Activated B cell treated with CpG ODN at 0.5 μM for 24 hours (primary cell): ENCODE data around the gene YBX3. TPM values are rescaled to one million over a fixed set of nuclear protein-coding genes. Genes with fewer than 3 reads are reported as not detected.

Experiments used
- ATAC-seq: fragments of 200-7000 bp; cut with Tn5 transposase; one replicate; pipeline ENCODE4 v1.10.0; 2021; ENCODE audit warnings: low read depth, mild to moderate bottlenecking, moderate library complexity
- CTCF ChIA-PET: fragments of 350-600 bp; sonication (Branson Sonifier 250); formaldehyde crosslinking; loops from one replicate; lab custom pipeline; 2021; ENCODE audit warnings: antibody characterized with exemption; lab: Charles Lee
- POLR2A ChIA-PET: fragments of 350-600 bp; sonication (Branson Sonifier 250); formaldehyde crosslinking; loops from one replicate; lab custom pipeline; 2021; ENCODE audit warnings: antibody characterized with exemption; lab: Charles Lee
- DNase-seq: peaks from one replicate; pipeline ENCODE4 v3.0.0; 2022
- H3K27ac Mint-ChIP-seq: one replicate; pipeline ENCODE4 v1.8.0; 2020; ENCODE audit warnings: mixed read lengths
- H3K27me3 Mint-ChIP-seq: one replicate; pipeline ENCODE4 v1.8.0; 2021; ENCODE audit warnings: mixed read lengths
- H3K36me3 Mint-ChIP-seq: one replicate; pipeline ENCODE4 v1.8.0; 2021; ENCODE audit warnings: low read depth, mixed read lengths
- H3K4me1 Mint-ChIP-seq: one replicate; pipeline ENCODE4 v1.8.0; 2021; ENCODE audit warnings: mixed read lengths
- H3K4me3 Mint-ChIP-seq: one replicate; pipeline ENCODE4 v1.8.0; 2020; ENCODE audit warnings: mild to moderate bottlenecking, mixed read lengths
- H3K9me3 Mint-ChIP-seq: one replicate; pipeline ENCODE4 v1.8.0; 2020; ENCODE audit warnings: mixed read lengths
- intact Hi-C: fragments of 100-400 bp; cut with micrococcal nuclease; formaldehyde crosslinking; loops from one replicate; pipeline ENCODE4 v1.15.1; 2024
- total RNA-seq: library from RNA; stranded (reverse); gene quantifications from 2 replicates; pipeline ENCODE4 v1.2.3, GENCODE V29; 2022
- TF ChIP-seq, protein P1 (sequence below): fragments of 200-600 bp; IDR thresholded peaks from one replicate; pipeline ENCODE4 v1.8.0; 2022; ENCODE audit warnings: antibody characterized with exemption, mild to moderate bottlenecking

YBX3 gene
- total RNA-seq, 1 donor from 2014 or later, result 50.3 TPM

DNA sequence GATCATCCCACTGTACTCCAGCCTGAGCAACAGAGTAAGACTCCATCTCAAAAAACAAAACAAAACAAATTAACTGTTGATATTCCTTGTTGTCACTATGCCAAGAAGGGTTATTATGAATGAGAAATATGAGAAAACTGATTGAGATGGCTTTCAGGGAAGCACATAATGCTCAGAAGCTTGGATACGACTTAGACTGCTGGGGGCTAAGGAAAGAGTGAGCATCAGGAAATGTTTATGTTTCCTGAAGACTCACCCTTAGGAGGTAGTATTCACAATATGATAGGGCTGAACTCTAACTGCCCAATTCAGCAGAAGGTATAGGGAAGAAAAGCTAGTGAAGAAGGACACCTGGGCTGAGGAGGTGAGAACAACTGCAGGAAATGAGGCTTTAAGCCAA lies 55.5 kb downstream of the YBX3 start:
- H3K9me3 Mint-ChIP-seq, result no peaks in the 10 kb centered on the region
- DNase-seq (no peak), ATAC-seq (no peak)
- H3K27me3 Mint-ChIP-seq, result peaks cover 7% of the 10 kb centered on the region
- no peak overlapping the region for H3K27ac Mint-ChIP-seq
- no peaks in the 10 kb centered on the region for H3K36me3 Mint-ChIP-seq
- H3K4me1 Mint-ChIP-seq, result peaks cover 8% of the 10 kb centered on the region
- intact Hi-C loops, result no loop called here
- ChIA-PET CTCF (no interaction called here), POLR2A (no interaction called here)
- no peak overlapping the region for H3K4me3 Mint-ChIP-seq
- TF ChIP-seq, protein P1, sequence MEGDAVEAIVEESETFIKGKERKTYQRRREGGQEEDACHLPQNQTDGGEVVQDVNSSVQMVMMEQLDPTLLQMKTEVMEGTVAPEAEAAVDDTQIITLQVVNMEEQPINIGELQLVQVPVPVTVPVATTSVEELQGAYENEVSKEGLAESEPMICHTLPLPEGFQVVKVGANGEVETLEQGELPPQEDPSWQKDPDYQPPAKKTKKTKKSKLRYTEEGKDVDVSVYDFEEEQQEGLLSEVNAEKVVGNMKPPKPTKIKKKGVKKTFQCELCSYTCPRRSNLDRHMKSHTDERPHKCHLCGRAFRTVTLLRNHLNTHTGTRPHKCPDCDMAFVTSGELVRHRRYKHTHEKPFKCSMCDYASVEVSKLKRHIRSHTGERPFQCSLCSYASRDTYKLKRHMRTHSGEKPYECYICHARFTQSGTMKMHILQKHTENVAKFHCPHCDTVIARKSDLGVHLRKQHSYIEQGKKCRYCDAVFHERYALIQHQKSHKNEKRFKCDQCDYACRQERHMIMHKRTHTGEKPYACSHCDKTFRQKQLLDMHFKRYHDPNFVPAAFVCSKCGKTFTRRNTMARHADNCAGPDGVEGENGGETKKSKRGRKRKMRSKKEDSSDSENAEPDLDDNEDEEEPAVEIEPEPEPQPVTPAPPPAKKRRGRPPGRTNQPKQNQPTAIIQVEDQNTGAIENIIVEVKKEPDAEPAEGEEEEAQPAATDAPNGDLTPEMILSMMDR, result no peak

DNA sequence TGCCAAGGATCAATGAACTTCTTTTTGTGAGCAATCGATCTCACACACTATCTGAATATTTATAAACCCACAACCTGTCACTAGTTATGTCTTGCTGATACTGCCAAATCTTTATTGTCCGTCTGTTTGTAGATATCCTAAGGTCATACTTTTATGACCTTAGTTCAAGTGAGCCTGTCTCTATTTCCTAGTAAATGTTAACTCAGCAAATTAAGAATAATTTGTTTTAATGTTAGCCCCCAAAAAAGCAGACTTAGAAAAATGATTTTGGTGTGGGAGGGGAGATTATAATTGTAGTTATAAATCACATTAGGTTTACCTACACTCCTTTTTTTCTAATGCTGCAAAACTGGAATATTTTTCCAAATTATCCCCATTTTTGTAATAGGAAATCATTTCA lies 58.6 kb downstream of the YBX3 start:
- ChIA-PET CTCF (no interaction called here), POLR2A (no interaction called here)
- no peak for ATAC-seq
- TF ChIP-seq, protein P1, result no peak
- Mint-ChIP-seq H3K4me1 (peaks cover 5% of the 10 kb centered on the region), H3K27me3 (peaks cover 9% of the 10 kb centered on the region), H3K36me3 (no peaks in the 10 kb centered on the region), H3K27ac (no peak overlapping the region), H3K9me3 (no peaks in the 10 kb centered on the region), H3K4me3 (no peak overlapping the region)
- intact Hi-C loops, result no loop called here
- no peak for DNase-seq

DNA sequence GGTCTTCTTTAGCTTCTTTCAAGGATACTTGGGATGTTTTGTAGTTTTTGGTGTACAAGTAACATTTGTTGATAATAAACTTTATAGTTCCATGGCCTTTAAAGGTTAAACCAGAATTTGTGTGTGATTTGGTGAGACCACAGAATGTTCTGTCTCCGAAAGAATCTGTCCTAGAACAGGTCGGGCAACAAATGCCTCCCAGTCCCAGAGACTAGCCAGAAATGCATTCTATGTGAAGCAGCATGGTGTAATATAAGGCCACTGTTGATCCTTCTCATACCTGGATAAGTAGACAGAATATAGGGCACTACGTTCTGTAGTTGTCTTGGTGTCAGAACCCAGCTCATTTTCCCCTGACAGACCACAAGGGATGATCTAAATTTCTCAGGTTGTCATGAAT lies 59.3 kb downstream of the YBX3 start:
- no peak for ATAC-seq
- Mint-ChIP-seq H3K27ac (no peak overlapping the region), H3K4me1 (peaks cover 5% of the 10 kb centered on the region), H3K9me3 (no peaks in the 10 kb centered on the region), H3K27me3 (peaks cover 7% of the 10 kb centered on the region), H3K36me3 (no peaks in the 10 kb centered on the region), H3K4me3 (no peak overlapping the region)
- intact Hi-C loops, result no loop called here
- POLR2A ChIA-PET, result no interaction called here
- TF ChIP-seq, protein P1, result no peak
- CTCF ChIA-PET, result no interaction called here
- DNase-seq, result no peak

DNA sequence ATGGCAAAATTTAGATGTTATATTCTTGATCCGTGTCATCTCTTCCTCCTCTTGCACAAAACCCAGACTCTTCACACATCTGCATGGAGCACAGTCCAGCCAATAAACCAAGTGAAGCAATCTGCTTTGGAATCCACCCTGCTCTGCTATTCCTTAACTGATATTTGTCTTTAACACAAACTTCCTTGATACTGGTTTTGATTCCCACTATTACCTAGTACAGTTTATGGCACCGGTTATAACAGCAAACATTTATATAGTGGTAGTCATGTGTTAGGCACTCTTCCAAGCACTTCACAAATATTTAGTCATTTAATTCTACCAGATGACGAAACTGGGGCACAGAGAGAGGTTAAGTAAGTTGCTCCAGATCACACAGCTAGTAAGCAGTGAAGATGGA lies 61.8 kb downstream of the YBX3 start:
- intact Hi-C loops, result no loop called here
- TF ChIP-seq, protein P1, result no peak
- DNase-seq, result no peak
- H3K4me3 Mint-ChIP-seq, result no peak overlapping the region
- ChIA-PET POLR2A (no interaction called here), CTCF (no interaction called here)
- H3K27me3 Mint-ChIP-seq, result peaks cover 7% of the 10 kb centered on the region
- H3K27ac Mint-ChIP-seq, result no peak overlapping the region
- no peaks in the 10 kb centered on the region for H3K4me1 Mint-ChIP-seq
- no peaks in the 10 kb centered on the region for H3K36me3 Mint-ChIP-seq
- peaks cover 5% of the 10 kb centered on the region for H3K9me3 Mint-ChIP-seq
- ATAC-seq, result no peak

DNA sequence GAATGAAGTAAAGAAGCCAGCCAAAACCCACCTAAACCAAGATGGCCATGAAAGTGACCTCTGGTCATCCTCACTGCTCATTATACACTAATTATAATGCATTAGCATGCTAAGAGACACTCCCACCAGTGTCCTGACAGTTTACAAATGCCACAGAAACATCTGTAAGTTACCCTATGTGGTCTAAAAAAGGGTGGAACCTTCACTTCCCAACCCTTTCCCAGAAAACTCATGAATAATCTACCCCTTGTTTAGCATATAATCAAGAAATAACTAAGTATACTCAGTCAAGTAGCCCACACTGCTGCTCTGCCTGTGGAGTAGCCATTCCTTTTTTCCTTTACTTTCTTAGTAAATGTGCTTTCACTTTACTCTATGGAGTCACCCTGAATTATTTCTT lies 69.1 kb downstream of the YBX3 start:
- Mint-ChIP-seq H3K4me3 (no peak overlapping the region), H3K9me3 (peaks cover 5% of the 10 kb centered on the region), H3K27ac (no peak overlapping the region), H3K36me3 (no peaks in the 10 kb centered on the region), H3K4me1 (no peaks in the 10 kb centered on the region), H3K27me3 (peaks cover 4% of the 10 kb centered on the region)
- ATAC-seq (no peak), DNase-seq (no peak)
- TF ChIP-seq, protein P1, result no peak
- intact Hi-C loops, result no loop called here
- ChIA-PET CTCF (no interaction called here), POLR2A (no interaction called here)
